ENCODE measurements around the gene SNAPIN.

DNA sequence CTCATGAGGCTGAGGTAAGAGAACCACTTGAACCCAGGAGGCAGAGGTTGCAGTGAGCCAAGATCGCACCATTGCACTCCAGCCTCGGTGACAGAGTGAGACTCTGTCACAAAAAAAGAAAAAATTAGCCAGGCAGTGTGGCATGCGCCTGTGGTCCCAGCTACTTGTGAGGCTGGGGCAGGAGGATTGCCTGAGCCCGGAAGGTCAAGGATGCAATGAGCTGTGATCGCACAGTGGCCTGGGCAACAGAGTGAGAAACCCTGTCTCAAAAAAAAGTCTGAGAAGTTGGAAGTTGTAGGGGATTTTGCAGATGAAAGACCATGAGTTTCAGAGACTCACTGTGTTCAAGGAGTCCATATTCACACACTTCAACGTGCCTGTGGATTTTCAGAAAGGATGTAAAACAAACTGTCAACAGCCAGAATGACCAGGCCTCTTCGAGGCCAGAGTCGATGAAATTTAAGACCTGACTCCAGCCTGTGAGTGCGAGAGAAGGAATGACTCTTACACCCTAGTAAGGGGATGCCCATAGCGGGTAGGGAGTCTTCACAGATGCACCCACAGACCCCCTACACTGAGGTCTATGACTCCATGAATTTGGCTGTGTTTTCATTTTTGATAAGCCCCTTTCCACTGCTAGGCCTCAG, 33.4 kb upstream of the SNAPIN start:
- TF ChIP-seq EZH2phosphoT487 (IDR thresholded peaks at IDR 0.05; ENCODE audit: borderline replicate concordance): no peak
- TF ChIP-seq, protein P1, sequence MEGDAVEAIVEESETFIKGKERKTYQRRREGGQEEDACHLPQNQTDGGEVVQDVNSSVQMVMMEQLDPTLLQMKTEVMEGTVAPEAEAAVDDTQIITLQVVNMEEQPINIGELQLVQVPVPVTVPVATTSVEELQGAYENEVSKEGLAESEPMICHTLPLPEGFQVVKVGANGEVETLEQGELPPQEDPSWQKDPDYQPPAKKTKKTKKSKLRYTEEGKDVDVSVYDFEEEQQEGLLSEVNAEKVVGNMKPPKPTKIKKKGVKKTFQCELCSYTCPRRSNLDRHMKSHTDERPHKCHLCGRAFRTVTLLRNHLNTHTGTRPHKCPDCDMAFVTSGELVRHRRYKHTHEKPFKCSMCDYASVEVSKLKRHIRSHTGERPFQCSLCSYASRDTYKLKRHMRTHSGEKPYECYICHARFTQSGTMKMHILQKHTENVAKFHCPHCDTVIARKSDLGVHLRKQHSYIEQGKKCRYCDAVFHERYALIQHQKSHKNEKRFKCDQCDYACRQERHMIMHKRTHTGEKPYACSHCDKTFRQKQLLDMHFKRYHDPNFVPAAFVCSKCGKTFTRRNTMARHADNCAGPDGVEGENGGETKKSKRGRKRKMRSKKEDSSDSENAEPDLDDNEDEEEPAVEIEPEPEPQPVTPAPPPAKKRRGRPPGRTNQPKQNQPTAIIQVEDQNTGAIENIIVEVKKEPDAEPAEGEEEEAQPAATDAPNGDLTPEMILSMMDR (conservative IDR thresholded peaks at IDR 0.05; ENCODE audit: low read length): no peak

All from Loucy (cell line).